K562 (cell line): Measurements from ENCODE around the gene PPP1R14B. TPM values are rescaled to one million over a fixed set of nuclear protein-coding genes. Genes with fewer than 3 reads are reported as not detected.

Experiments used
- ATF4 ChIP-seq: fragments of 450-650 bp; formaldehyde crosslinking; IDR thresholded peaks from 2 replicates; pipeline ENCODE4 v1.4.0; 2022; ENCODE audit warnings: mild to moderate bottlenecking, moderate library complexity
- C11orf30 ChIP-seq: fragments of 450-650 bp; IDR thresholded peaks from 2 replicates; pipeline ENCODE4 v1.6.1; 2016; ENCODE audit warnings: low read depth, mild to moderate bottlenecking
- CAMTA2 ChIP-seq: fragments of 250-450 bp; sonication (Bioruptor Pico); conservative IDR thresholded peaks from 2 replicates; pipeline ENCODE4 v1.5.1; 2022
- CBX8 ChIP-seq: fragments of 200-600 bp; sonication (generic); IDR thresholded peaks from 2 replicates; pipeline ENCODE4 v1.6.1; 2012; ENCODE audit warnings: borderline replicate concordance, mixed run types, low read depth, mild to moderate bottlenecking, moderate library complexity, mixed read lengths, low read length, control low read depth, inconsistent platforms; ENCODE audit not compliant: poor library complexity, severe bottlenecking; ENCODE audit errors: extremely low read depth
- CTBP1 ChIP-seq: fragments of 450-650 bp; IDR thresholded peaks from 2 replicates; pipeline ENCODE4 v1.6.1; 2016; ENCODE audit warnings: borderline replicate concordance
- E4F1 ChIP-seq: fragments of 250-450 bp; sonication (Bioruptor Pico); IDR thresholded peaks from 2 replicates; pipeline ENCODE4 v1.5.0; 2021; ENCODE audit warnings: mild to moderate bottlenecking, borderline replicate concordance
- HDAC2 ChIP-seq: fragments of 450-650 bp; IDR thresholded peaks from 2 replicates; pipeline ENCODE4 v1.6.1; 2016; ENCODE audit warnings: mild to moderate bottlenecking
- HDAC8 ChIP-seq: fragments of 450-650 bp; IDR thresholded peaks from 2 replicates; pipeline ENCODE4 v1.6.1; 2016; ENCODE audit warnings: mild to moderate bottlenecking, missing genetic modification characterization, moderate library complexity, missing compliant biosample characterization
- IFI16 ChIP-seq: fragments of 250-450 bp; sonication (Bioruptor Pico); IDR thresholded peaks from 2 replicates; pipeline ENCODE4 v2.1.2; 2022; ENCODE audit warnings: mild to moderate bottlenecking, inconsistent platforms
- MYNN ChIP-seq, 2 experiments: sonication (generic); formaldehyde crosslinking in 1 of 2; IDR thresholded peaks; 2 replicates each; pipeline versions ENCODE4 v1.5.0 to v1.6.1; 2016 to 2020; ENCODE audit warnings: antibody characterized with exemption in 1 of 2, missing genetic modification reagents in 1 of 2
- NFYB ChIP-seq: IDR thresholded peaks from 2 replicates; pipeline ENCODE4 v1.6.1; 2011; ENCODE audit warnings: mild to moderate bottlenecking, moderate library complexity; ENCODE audit not compliant: insufficient read length; ENCODE audit errors: extremely low read depth
- NR0B1 ChIP-seq: fragments of 450-650 bp; IDR thresholded peaks from one replicate; pipeline ENCODE4 v1.6.1; 2018; ENCODE audit warnings: mild to moderate bottlenecking, moderate library complexity; ENCODE audit not compliant: partially characterized antibody
- PHF21A ChIP-seq: fragments of 450-650 bp; IDR thresholded peaks from 2 replicates; pipeline ENCODE4 v1.6.1; 2017; ENCODE audit warnings: low read depth, borderline replicate concordance
- RHOXF2B ChIP-seq: fragments of 250-450 bp; sonication (Bioruptor Pico); conservative IDR thresholded peaks from 2 replicates; pipeline ENCODE4 v1.5.1; 2021
- STAT5B ChIP-seq: fragments of 250-450 bp; sonication (Bioruptor Pico); IDR thresholded peaks from 2 replicates; pipeline ENCODE4 v1.8.0; 2021; ENCODE audit warnings: mild to moderate bottlenecking, inconsistent platforms
- TEAD2 ChIP-seq: fragments of 450-650 bp; IDR thresholded peaks from 2 replicates; pipeline ENCODE4 v1.6.1; 2016; ENCODE audit warnings: missing genetic modification characterization, control low read depth, missing compliant biosample characterization
- ZBTB1 ChIP-seq: sonication (generic); formaldehyde crosslinking; IDR thresholded peaks from 2 replicates; pipeline ENCODE4 v1.8.1; 2023; ENCODE audit warnings: missing genetic modification reagents, low read depth, mild to moderate bottlenecking, borderline replicate concordance
- ZNF212 ChIP-seq: fragments of 450-650 bp; formaldehyde crosslinking; IDR thresholded peaks from 2 replicates; pipeline ENCODE4 v1.4.0; 2020; ENCODE audit warnings: mild to moderate bottlenecking
- ZNF507 ChIP-seq: conservative IDR thresholded peaks from 2 replicates; pipeline ENCODE4 v1.6.1; 2017; ENCODE audit warnings: missing genetic modification characterization, missing compliant biosample characterization
- ZNF785 ChIP-seq: fragments of 250-450 bp; sonication (Bioruptor Pico); IDR thresholded peaks from 2 replicates; pipeline ENCODE4 v1.4.0; 2020; ENCODE audit warnings: mild to moderate bottlenecking
- polyA plus RNA-seq, 8 experiments: library from polyadenylated mRNA; depleted of rRNA in 4 of 8; stranded (reverse) in 5 of 8; unstranded in 3 of 8; fragments of >200 nt; fragmentation: Nextera tagmentation in 2 of 8; fragmentation: Illumina TruSeq in 1 of 8; extraction: Ambion mirVana in 2 of 8; extraction: Trizol in 1 of 8; gene quantifications; 2 replicates each; pipeline versions ENCODE4 v1.2.1 to v1.2.3, GENCODE V29; 2011 to 2014; ENCODE audit warnings: inconsistent platforms in 1 of 8, missing spikeins in 1 of 8
- total RNA-seq, 7 experiments: library from RNA; depleted of rRNA in 6 of 7; stranded (reverse); fragments of >200 nt in 6 of 7; fragmentation: Illumina TruSeq in 2 of 7; extraction: Trizol in 2 of 7; gene quantifications; 2 replicates each; pipeline versions ENCODE4 v1.2.1 to v1.2.3, GENCODE V29; 2011 to 2021; ENCODE audit warnings: low replicate concordance in 1 of 7
- TF ChIP-seq, protein P1 (sequence below): fragments of 450-650 bp; IDR thresholded peaks from 2 replicates; pipeline ENCODE4 v1.6.1; 2016; ENCODE audit warnings: mild to moderate bottlenecking

Gene PPP1R14B
- total and polyA plus RNA-seq, 9 of the 15 experiments (the other 6 are each of a cell fraction or from before 2014, with no cell fraction given): 7.7 to 566 (median 212) TPM

DNA sequence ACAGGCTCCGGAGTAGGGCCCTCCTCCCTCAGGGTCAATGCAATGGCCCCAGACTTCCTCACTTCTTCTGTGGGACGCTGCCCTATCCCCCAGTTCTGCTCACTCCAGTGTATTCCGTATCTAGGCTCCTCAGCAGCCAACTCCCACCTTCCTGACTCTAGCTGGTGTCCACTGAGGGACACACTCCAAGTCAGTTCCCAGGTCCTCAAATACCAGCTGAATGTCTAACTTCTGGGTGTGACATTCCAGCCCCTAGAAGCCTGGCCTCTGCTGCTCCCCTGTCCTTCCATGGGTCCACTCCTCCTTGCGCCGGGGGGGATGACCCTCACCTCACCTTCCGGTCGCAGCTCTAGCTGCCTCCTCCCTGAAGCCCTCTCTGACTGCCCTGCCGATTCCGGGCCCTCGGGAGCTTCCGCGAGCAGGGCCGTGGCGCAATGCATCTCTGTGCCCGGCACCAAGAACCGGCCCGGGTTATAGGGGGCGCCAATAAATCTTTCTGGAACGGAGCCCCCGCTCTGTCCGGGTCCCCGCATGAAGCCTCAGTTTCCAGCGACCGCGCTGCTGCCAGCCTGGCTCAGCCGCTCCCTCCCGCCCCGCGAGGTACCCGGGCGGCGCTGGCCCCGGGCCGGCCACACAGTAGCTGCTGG lies 22.3 kb upstream of the PPP1R14B start (continued):
- TF ChIP-seq ATF4 (CRISPR knock-in tag) (no peak; the same call in 1 of the 2 replicates), ZBTB1 (CRISPR knock-in tag) (no peak; the same call in 1 of the 2 replicates), TEAD2 (no peak), NFYB (no peak), CBX8 (no peak), STAT5B (CRISPR knock-in tag) (no peak), HDAC2 (peak; percentile 65), ZNF507 (no peak), MYNN (IDR thresholded peaks at IDR 0.05) (peak; percentile 78), MYNN (CRISPR knock-in tag; IDR thresholded peaks at IDR 0.05) (no peak), IFI16 (CRISPR knock-in tag) (no peak), CAMTA2 (CRISPR knock-in tag) (no peak), CTBP1 (no peak), E4F1 (CRISPR knock-in tag) (no peak), ZNF785 (CRISPR knock-in tag) (no peak), RHOXF2B (CRISPR knock-in tag) (no peak), ZNF212 (CRISPR knock-in tag) (no peak), C11orf30 (no peak), HDAC8 (tag) (no peak), NR0B1 (no peak), PHF21A (no peak)
- TF ChIP-seq, protein P1, sequence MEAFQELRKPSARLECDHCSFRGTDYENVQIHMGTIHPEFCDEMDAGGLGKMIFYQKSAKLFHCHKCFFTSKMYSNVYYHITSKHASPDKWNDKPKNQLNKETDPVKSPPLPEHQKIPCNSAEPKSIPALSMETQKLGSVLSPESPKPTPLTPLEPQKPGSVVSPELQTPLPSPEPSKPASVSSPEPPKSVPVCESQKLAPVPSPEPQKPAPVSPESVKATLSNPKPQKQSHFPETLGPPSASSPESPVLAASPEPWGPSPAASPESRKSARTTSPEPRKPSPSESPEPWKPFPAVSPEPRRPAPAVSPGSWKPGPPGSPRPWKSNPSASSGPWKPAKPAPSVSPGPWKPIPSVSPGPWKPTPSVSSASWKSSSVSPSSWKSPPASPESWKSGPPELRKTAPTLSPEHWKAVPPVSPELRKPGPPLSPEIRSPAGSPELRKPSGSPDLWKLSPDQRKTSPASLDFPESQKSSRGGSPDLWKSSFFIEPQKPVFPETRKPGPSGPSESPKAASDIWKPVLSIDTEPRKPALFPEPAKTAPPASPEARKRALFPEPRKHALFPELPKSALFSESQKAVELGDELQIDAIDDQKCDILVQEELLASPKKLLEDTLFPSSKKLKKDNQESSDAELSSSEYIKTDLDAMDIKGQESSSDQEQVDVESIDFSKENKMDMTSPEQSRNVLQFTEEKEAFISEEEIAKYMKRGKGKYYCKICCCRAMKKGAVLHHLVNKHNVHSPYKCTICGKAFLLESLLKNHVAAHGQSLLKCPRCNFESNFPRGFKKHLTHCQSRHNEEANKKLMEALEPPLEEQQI: no peak
